Colonic mucosa (tissue), 4 donors: Measurements from ENCODE around the gene MSI2. TPM values are rescaled to one million over a fixed set of nuclear protein-coding genes. Genes with fewer than 3 reads are reported as not detected.
A peak's percentile ranks its signal among the peaks of the same experiment; 100 is the strongest.

Experiments
- DNase-seq: peaks from one replicate; pipeline ENCODE4 v3.0.0-alpha.2; 2020
- H3K27ac ChIP-seq: fragments of 200-600 bp; one replicate; pipeline ENCODE4 v1.8.0; 2021
- H3K27me3 ChIP-seq: fragments of 200-600 bp; one replicate; pipeline ENCODE4 v1.8.0; 2021
- H3K36me3 ChIP-seq: fragments of 200-600 bp; one replicate; pipeline ENCODE4 v1.8.0; 2021
- H3K4me1 ChIP-seq: fragments of 200-600 bp; one replicate; pipeline ENCODE4 v1.8.0; 2021; ENCODE audit warnings: mild to moderate bottlenecking
- H3K4me3 ChIP-seq: fragments of 200-600 bp; one replicate; pipeline ENCODE4 v1.8.0; 2021
- H3K9ac ChIP-seq, 2 donors: one replicate each; pipeline ENCODE4 v1.7.0; 2013; ENCODE audit warnings: control low read depth in 2 of 2, low read depth in 2 of 2, low read length in 2 of 2
- H3K9me3 ChIP-seq: fragments of 200-600 bp; one replicate; pipeline ENCODE4 v1.8.0; 2021
- intact Hi-C: fragments of 100-400 bp; cut with DNase I; formaldehyde crosslinking; loops from one replicate; pipeline ENCODE4 v1.14.1; 2022
- total RNA-seq, 2 donors: library from RNA; stranded (reverse); fragmentation: NEBNext Ultra II Directional in 1 of 2; extraction: Animal tissue kit (Norgen Biotek cat#: 25700) in 1 of 2; gene quantifications; one replicate each; pipeline ENCODE4 v1.2.1, GENCODE V29; 2021
- TF ChIP-seq, protein P1 (sequence below): fragments of 200-600 bp; IDR thresholded peaks from one replicate; pipeline ENCODE4 v1.8.0; 2022; ENCODE audit warnings: antibody characterized with exemption, mild to moderate bottlenecking
- donor health status: healthy.
- donor health status: DM: no; HTN: no; CAD: no.
- donor health status: DM: no; HTN: no; CAD: no.

Gene MSI2
- total RNA-seq, 2 donors from 2014 or later, result 61.6 to 75.4 TPM

DNA sequence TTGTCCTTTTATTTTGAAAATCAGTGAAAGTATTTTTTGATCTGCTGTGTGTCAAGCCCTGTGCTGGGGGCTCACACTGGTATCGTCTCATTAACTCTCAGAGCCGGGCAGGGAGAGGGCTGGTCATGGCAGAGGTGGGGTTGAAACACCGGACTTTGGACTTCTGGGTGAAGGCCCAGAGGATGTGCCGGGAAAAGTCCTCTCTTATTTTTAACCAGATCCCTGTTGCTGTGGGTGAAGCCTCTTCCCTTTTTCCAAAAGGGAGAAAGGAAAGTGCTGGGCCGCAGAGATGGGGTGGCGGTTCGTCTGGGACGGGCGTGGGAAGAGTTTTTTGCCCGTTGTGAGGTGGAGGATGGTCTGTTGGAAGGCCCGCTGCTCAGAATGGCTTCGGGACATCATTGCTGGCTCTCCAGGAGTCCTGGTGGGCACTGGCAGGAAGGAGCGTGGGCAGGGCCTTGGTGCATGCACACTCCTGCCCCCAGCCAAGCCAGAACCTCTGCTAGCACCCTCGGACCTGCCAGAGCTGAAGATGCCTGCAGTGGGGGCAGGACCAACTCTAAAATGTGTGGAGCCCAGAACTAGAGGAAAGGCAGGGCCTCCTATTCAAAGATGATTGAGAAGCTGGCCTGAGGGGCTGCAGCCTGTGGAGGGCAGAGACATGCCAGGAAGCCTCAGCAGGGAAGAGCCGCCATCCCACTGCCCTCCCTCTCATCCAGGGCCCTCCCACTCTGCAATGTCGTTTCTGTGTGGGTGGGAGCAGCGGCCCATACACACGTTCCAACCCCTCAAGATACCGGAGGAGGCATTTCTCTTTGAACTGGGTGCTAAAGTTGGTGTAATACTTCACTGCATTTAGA lies 275.6 kb downstream of the MSI2 start:
- no peak overlapping the region for H3K27ac ChIP-seq
- DNase-seq, result peak; percentile 48
- no peaks in the 10 kb centered on the region for H3K9me3 ChIP-seq

DNA sequence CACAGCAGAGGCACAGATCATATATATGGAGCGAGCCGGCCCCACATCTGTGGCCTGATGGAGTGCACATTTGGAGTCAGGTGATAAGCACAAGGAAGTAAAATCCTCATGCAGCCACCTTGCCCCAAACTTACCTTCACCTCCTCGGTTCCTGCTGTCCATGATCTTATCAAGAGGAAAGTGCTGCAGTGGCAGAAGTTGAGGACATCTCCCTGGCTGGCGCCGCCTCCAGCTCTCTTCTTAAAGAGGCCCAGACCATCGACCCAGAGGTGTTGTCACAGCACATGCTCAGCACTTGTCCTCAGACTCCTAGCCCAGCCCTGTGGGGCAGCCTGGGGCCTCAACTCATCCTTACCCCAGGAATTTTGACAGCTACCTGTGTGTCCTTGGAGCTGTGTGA lies 276.2 kb downstream of the MSI2 start:
- H3K9me3 ChIP-seq, result no peaks in the 10 kb centered on the region
- no peaks in the 10 kb centered on the region for H3K4me1 ChIP-seq
- H3K4me3 ChIP-seq, result no peak overlapping the region
- H3K27me3 ChIP-seq, result no peaks in the 10 kb centered on the region
- no peak overlapping the region for H3K27ac ChIP-seq
- no peak overlapping the region for H3K9ac ChIP-seq
- DNase-seq, result no peak
- TF ChIP-seq, protein P1, sequence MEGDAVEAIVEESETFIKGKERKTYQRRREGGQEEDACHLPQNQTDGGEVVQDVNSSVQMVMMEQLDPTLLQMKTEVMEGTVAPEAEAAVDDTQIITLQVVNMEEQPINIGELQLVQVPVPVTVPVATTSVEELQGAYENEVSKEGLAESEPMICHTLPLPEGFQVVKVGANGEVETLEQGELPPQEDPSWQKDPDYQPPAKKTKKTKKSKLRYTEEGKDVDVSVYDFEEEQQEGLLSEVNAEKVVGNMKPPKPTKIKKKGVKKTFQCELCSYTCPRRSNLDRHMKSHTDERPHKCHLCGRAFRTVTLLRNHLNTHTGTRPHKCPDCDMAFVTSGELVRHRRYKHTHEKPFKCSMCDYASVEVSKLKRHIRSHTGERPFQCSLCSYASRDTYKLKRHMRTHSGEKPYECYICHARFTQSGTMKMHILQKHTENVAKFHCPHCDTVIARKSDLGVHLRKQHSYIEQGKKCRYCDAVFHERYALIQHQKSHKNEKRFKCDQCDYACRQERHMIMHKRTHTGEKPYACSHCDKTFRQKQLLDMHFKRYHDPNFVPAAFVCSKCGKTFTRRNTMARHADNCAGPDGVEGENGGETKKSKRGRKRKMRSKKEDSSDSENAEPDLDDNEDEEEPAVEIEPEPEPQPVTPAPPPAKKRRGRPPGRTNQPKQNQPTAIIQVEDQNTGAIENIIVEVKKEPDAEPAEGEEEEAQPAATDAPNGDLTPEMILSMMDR, result no peak
- no peaks in the 10 kb centered on the region for H3K36me3 ChIP-seq
- intact Hi-C loops, result no loop called here

More for the DNA sequence above, 275.6 kb downstream of the MSI2 start:
- no peaks in the 10 kb centered on the region for H3K36me3 ChIP-seq
- no peak overlapping the region for H3K4me3 ChIP-seq
- H3K9ac ChIP-seq, result no peak overlapping the region
- H3K4me1 ChIP-seq, result no peaks in the 10 kb centered on the region
- no peaks in the 10 kb centered on the region for H3K27me3 ChIP-seq
- intact Hi-C loops, result no loop called here
- TF ChIP-seq, protein P1, result no peak

DNA sequence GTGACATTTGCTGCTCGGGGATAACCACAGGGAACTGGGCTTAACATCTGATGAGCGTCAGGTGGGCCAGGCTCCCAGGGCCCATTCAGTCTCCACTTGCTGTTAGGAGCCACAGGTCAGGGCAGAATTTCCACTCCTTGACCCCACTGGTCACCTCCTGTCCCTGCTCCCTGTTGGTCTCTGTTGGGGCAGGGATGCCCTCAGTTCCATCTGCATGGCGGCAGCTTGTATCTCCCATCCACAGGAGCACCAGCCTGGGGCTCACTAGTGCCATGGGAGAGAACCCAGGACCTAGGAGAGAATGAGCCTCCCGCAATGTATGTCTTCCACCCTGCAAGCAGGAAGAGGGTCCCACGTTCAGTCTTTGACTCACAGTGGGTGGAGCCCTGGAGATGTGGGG lies 276.6 kb downstream of the MSI2 start:
- Histone ChIP-seq H3K27ac (no peak overlapping the region), H3K4me3 (no peak overlapping the region), H3K9ac (no peak overlapping the region), H3K27me3 (no peaks in the 10 kb centered on the region), H3K36me3 (no peaks in the 10 kb centered on the region), H3K4me1 (no peaks in the 10 kb centered on the region), H3K9me3 (no peaks in the 10 kb centered on the region)
- TF ChIP-seq, protein P1, result no peak
- no peak for DNase-seq
- intact Hi-C loops, result no loop called here

DNA sequence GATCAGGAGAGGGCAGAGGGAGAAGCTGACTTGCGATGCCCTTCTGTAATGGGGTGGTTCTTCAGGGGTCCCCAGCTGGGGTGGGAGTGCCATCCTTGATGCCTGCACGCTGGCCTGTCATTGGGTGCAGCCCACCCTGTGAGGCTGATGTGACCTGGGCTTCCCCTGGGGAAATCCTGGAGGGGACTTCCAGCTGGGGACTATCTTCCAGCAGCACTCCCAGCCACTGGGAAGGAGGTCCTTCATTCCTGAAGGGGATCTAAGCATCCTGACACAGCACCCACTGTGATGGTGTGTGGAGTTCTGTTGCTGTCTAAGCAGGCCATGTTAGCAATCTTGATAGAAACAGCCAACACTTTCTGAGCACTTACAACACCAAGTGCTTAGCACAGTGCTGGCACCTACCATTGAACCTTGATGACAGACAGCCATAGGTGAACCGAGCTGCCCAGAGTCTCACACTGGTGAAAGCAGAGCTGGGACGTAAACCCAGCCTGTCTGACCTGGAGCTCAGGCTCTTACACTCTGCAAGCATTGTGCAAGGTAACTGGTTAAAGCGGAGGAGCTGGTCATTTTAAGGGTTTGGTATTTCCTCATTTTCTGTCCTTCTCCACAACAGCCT lies 277.5 kb downstream of the MSI2 start:
- no peaks in the 10 kb centered on the region for H3K36me3 ChIP-seq
- no peak overlapping the region for H3K9ac ChIP-seq
- no peak overlapping the region for H3K27ac ChIP-seq
- TF ChIP-seq, protein P1, result no peak
- intact Hi-C loops, result no loop called here
- no peak overlapping the region for H3K4me3 ChIP-seq
- no peaks in the 10 kb centered on the region for H3K9me3 ChIP-seq
- H3K4me1 ChIP-seq, result no peaks in the 10 kb centered on the region
- no peak for DNase-seq
- no peaks in the 10 kb centered on the region for H3K27me3 ChIP-seq

DNA sequence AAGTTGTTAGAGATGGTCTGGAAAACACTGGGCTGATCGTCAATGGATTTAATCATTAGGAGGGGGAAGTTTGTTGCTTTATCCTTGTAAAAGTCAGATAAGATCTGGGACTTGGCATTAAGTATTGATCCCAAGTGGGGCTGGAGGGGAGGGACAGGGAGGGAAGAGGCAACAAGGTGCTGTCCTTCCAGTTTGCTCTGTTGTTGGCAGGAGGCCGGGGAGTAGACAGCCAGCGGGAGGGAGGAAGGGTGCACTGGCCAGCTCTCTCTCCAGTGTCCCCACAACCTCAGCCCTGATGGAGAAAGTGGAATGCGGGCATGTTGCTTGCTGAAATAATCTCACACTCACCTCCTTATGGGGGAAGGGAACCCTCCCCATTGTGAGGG lies 278.5 kb downstream of the MSI2 start:
- Histone ChIP-seq H3K9me3 (no peaks in the 10 kb centered on the region), H3K27ac (no peak overlapping the region), H3K4me3 (no peak overlapping the region), H3K4me1 (no peaks in the 10 kb centered on the region), H3K27me3 (no peaks in the 10 kb centered on the region), H3K36me3 (no peaks in the 10 kb centered on the region), H3K9ac (no peak overlapping the region)
- intact Hi-C loops, result no loop called here
- no peak for DNase-seq
- TF ChIP-seq, protein P1, result no peak
